ENCODE measurements around the gene CLIC1.

Gene CLIC1

DNA sequence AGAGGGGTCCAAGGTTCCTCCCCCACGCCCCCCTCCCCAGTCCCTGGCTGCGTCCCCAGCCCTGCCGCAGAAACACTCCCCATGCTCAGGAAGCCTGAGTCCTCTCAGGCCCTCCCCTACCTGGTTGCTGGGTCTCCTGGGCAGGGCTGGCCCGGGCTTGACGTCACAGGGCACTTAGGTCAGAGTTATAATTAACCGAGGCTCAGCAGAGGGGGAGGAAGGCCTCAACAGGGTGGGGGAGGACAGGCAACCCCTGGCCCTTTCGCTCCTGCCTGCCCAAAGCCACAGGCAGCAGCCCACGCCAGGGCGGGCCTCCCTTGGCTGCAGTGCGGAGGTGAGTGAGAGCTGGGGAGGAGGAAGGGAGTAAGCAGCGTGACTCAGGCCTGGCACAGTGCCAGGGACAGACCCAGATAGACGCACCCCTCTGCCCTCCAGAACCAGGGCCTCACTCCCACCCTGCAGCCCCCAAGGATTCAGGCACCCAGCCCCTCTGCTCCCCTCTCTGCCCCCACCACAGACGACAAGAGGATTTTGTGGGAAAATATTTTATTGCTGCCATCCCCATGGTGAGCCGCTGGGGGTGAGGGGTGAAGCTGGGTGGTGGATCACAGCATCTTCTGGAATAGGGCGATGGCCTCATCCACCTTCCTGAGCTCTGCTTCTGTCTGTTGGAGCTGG lies 40.8 kb upstream of the CLIC1 start, which contains the start of gene VWA7:
Gene VWA7 (minus strand): TSS at position 340 of the 678 bp plus-strand sequence. CDS start 549 bp downstream, outside the sequence.
- Histone ChIP-seq H3K27ac (peak within 1 kb of the TSS; percentile 9), H3K9me3 (ENCODE audit: severe bottlenecking) (no peaks in the 10 kb centered on the region), H3K4me3 (ENCODE audit: low read depth, low read length) (no peak within 1 kb of the TSS), H3K36me3 (peaks cover 48% of the 10 kb centered on the region), H3K27me3 (ENCODE audit: insufficient read depth, low read depth, severe bottlenecking) (no peaks in the 10 kb centered on the region)
- DNase-seq, result peak; percentile 80
- TF ChIP-seq, protein P1, sequence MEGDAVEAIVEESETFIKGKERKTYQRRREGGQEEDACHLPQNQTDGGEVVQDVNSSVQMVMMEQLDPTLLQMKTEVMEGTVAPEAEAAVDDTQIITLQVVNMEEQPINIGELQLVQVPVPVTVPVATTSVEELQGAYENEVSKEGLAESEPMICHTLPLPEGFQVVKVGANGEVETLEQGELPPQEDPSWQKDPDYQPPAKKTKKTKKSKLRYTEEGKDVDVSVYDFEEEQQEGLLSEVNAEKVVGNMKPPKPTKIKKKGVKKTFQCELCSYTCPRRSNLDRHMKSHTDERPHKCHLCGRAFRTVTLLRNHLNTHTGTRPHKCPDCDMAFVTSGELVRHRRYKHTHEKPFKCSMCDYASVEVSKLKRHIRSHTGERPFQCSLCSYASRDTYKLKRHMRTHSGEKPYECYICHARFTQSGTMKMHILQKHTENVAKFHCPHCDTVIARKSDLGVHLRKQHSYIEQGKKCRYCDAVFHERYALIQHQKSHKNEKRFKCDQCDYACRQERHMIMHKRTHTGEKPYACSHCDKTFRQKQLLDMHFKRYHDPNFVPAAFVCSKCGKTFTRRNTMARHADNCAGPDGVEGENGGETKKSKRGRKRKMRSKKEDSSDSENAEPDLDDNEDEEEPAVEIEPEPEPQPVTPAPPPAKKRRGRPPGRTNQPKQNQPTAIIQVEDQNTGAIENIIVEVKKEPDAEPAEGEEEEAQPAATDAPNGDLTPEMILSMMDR (IDR thresholded peaks at IDR 0.05; ENCODE audit: low read depth, low read length), result no peak

DNA sequence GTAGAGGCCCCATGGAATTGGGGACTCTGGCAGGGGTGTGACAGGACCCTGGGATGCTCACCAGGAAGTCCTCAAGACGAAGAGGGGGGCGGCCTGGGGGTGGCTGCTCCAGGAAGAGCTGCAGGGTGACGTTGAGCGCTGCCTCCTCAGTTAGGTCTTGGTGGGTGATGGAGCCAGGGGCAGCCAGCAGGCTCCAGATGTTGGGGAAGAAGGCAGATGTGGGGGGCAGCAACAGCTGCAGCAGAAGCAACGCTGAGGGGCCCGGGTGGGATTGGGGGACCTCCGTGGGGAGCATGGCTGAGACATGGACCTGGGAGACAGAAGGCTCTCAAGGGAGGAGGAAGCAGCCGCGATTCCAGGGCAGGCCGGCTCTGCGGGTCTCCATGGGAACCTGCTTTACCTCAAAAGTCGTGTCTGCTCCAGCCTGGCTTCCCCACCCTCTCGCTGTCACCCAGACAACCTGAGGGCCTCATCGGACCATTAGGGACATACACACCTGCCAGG lies 40.2 kb upstream of the CLIC1 start:
- Histone ChIP-seq H3K36me3 (peaks cover 42% of the 10 kb centered on the region), H3K9me3 (ENCODE audit: severe bottlenecking) (no peaks in the 10 kb centered on the region), H3K27me3 (ENCODE audit: insufficient read depth, low read depth, severe bottlenecking) (no peaks in the 10 kb centered on the region), H3K27ac (peak overlapping the region; percentile 9; the same call in 1 of the 2 replicates), H3K4me3 (ENCODE audit: low read depth, low read length) (no peak overlapping the region)
- TF ChIP-seq, protein P1 (IDR thresholded peaks at IDR 0.05; ENCODE audit: low read depth, low read length), result no peak
- no peak for DNase-seq

GRCh38 chr6:31775633-31776484 lies 39.5 kb upstream of the CLIC1 start:
- no peaks in the 10 kb centered on the region for H3K27me3 ChIP-seq (ENCODE audit: insufficient read depth, low read depth, severe bottlenecking)
- peak overlapping the region; percentile 66 for H3K27ac ChIP-seq
- H3K9me3 ChIP-seq (ENCODE audit: severe bottlenecking), result no peaks in the 10 kb centered on the region
- H3K36me3 ChIP-seq, result peaks cover 35% of the 10 kb centered on the region
- TF ChIP-seq, protein P1 (IDR thresholded peaks at IDR 0.05; ENCODE audit: low read depth, low read length), result no peak
- no peak for DNase-seq
- no peak overlapping the region for H3K4me3 ChIP-seq (ENCODE audit: low read depth, low read length)

DNA sequence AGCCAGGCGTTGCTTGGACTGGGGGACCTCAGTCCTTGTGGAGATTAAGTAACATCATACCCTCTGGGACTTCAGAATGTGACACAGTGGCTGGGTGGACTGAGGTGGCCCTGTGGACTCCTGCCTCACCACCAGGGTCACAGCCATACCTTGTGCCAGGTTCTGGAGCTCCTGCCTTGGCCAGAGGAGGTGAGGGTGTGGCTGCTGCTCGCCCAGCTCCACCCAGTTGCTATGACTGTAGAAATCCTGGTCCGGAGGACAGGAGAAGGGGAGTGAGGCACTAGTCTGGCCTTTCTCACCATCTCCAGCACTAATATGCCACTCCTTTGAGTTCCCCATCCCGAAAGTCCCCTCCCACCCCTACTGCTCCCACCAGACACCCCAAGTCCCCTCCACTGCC lies 38.9 kb upstream of the CLIC1 start:
- no peaks in the 10 kb centered on the region for H3K27me3 ChIP-seq (ENCODE audit: insufficient read depth, low read depth, severe bottlenecking)

GRCh38 chr6:31771992-31772358 lies 35.6 kb upstream of the CLIC1 start:
- Histone ChIP-seq H3K9me3 (ENCODE audit: severe bottlenecking) (no peaks in the 10 kb centered on the region), H3K36me3 (no peaks in the 10 kb centered on the region), H3K27me3 (ENCODE audit: insufficient read depth, low read depth, severe bottlenecking) (no peaks in the 10 kb centered on the region), H3K27ac (no peak overlapping the region), H3K4me3 (ENCODE audit: low read depth, low read length) (no peak overlapping the region)
- DNase-seq, result no peak
- TF ChIP-seq, protein P1 (IDR thresholded peaks at IDR 0.05; ENCODE audit: low read depth, low read length), result no peak

More for the DNA sequence above, 38.9 kb upstream of the CLIC1 start:
- DNase-seq, result peak; percentile 84
- Histone ChIP-seq H3K27ac (peak overlapping the region; percentile 66), H3K36me3 (peaks cover 28% of the 10 kb centered on the region), H3K4me3 (ENCODE audit: low read depth, low read length) (no peak overlapping the region), H3K9me3 (ENCODE audit: severe bottlenecking) (no peaks in the 10 kb centered on the region)
- TF ChIP-seq, protein P1 (IDR thresholded peaks at IDR 0.05; ENCODE audit: low read depth, low read length), result peak; percentile 41; the same call in 1 of the 2 replicates
